K562 (cell line): Measurements from ENCODE around the gene LHX3.

Experiments
- BHLHE40 ChIP-seq: IDR thresholded peaks from 2 replicates; pipeline ENCODE4 v1.6.1; 2011; ENCODE audit warnings: low read length, improper control_type of control experiment
- CBX2 ChIP-seq: fragments of 200-600 bp; sonication (generic); IDR thresholded peaks from one replicate; pipeline ENCODE4 v1.6.1; 2012; ENCODE audit warnings: mild to moderate bottlenecking, low read length, inconsistent platforms; ENCODE audit not compliant: insufficient read depth, poor library complexity, severe bottlenecking
- KAT2B ChIP-seq: IDR thresholded peaks from one replicate; pipeline ENCODE4 v1.6.1; 2012; ENCODE audit warnings: low read depth, mild to moderate bottlenecking, control low read depth, inconsistent platforms, low read length, moderate library complexity
- PCBP1 ChIP-seq: fragments of 200-400 bp; formaldehyde crosslinking; IDR thresholded peaks from 2 replicates; pipeline ENCODE4 v1.6.1; 2018; ENCODE audit warnings: mild to moderate bottlenecking, low read depth, low read length; ENCODE audit not compliant: poor library complexity, severe bottlenecking
- POLR2A ChIP-seq: fragments of 450-650 bp; conservative IDR thresholded peaks from 2 replicates; pipeline ENCODE4 v1.6.1; 2016
- PRPF4 ChIP-seq: fragments of 200-400 bp; formaldehyde crosslinking; IDR thresholded peaks from one replicate; pipeline ENCODE4 v1.6.1; 2017; ENCODE audit warnings: low read length, low read depth, mild to moderate bottlenecking; ENCODE audit not compliant: insufficient read depth, poor library complexity, severe bottlenecking
- SMAD3 ChIP-seq: fragments of 450-650 bp; formaldehyde crosslinking; conservative IDR thresholded peaks from 2 replicates; pipeline ENCODE4 v1.4.0; 2020; ENCODE audit warnings: mild to moderate bottlenecking
- SRF ChIP-seq, 2 experiments: fragments of 250-450, 450-650 bp in 1 of 2; sonication (Bioruptor Pico) in 1 of 2; sonication (generic) in 1 of 2; formaldehyde crosslinking; IDR thresholded peaks; 2 replicates each; pipeline versions ENCODE4 v1.5.0 to v1.5.1; 2020 to 2022; ENCODE audit warnings: mild to moderate bottlenecking in 1 of 2, missing genetic modification reagents in 1 of 2
- TEAD4 ChIP-seq, 2 experiments: sonication (generic) in 1 of 2; formaldehyde crosslinking in 1 of 2; IDR thresholded peaks; 2 replicates each; pipeline versions ENCODE4 v1.6.1 to v1.8.0; 2012 to 2022; ENCODE audit warnings: borderline replicate concordance in 1 of 2, inconsistent platforms in 1 of 2, low read length in 1 of 2, mild to moderate bottlenecking in 1 of 2, missing genetic modification reagents in 1 of 2
- ZNF589 ChIP-seq: fragments of 200-800 bp; sonication (Bioruptor generic); IDR thresholded peaks from 2 replicates; pipeline ENCODE4 v1.6.1; 2016; ENCODE audit warnings: low read depth, missing genetic modification characterization, missing compliant biosample characterization
- TF ChIP-seq, protein P1 (sequence below): sonication (generic); formaldehyde crosslinking; IDR thresholded peaks from 2 replicates; pipeline ENCODE4 v1.8.1; 2022; ENCODE audit warnings: missing genetic modification reagents
- TF ChIP-seq, protein P2 (sequence below), 2 experiments: fragments of 450-650 bp; formaldehyde crosslinking in 1 of 2; IDR thresholded peaks; 2 replicates each; pipeline versions ENCODE4 v1.4.0 to v1.6.1; 2014 to 2020; ENCODE audit warnings: mild to moderate bottlenecking in 2 of 2, borderline replicate concordance in 1 of 2, low read depth in 1 of 2
- TF ChIP-seq, protein P3 (sequence below): sonication (generic); formaldehyde crosslinking; IDR thresholded peaks from 2 replicates; pipeline ENCODE4 v1.8.0; 2022; ENCODE audit warnings: mild to moderate bottlenecking, low read depth, missing genetic modification reagents
- TF ChIP-seq, protein P4 (sequence below): sonication (generic); formaldehyde crosslinking; IDR thresholded peaks from 2 replicates; pipeline ENCODE4 v1.9.0; 2022; ENCODE audit warnings: mild to moderate bottlenecking, missing genetic modification reagents

DNA sequence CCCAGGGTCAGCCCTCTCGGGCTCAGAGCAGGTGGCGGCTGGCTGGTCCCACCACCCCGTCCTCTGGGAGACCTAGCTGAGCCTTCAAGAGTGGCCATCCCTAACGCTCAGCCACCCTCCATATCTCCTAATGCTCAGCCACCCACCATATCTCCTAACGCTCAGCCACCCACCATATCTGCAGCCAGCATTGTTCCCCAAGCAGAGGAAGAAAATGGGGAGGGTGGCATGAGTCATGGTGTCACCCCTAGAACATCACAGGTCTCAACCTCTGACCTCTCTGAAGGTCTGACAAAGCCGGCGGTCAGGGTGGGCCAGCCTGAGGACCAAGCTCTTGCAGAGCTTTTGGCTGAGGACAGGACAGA lies 14.7 kb downstream of the LHX3 start:
- TF ChIP-seq, protein P1, sequence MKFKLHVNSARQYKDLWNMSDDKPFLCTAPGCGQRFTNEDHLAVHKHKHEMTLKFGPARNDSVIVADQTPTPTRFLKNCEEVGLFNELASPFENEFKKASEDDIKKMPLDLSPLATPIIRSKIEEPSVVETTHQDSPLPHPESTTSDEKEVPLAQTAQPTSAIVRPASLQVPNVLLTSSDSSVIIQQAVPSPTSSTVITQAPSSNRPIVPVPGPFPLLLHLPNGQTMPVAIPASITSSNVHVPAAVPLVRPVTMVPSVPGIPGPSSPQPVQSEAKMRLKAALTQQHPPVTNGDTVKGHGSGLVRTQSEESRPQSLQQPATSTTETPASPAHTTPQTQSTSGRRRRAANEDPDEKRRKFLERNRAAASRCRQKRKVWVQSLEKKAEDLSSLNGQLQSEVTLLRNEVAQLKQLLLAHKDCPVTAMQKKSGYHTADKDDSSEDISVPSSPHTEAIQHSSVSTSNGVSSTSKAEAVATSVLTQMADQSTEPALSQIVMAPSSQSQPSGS (CRISPR knock-in tag) = no peak
- TF ChIP-seq ZNF589 (CRISPR knock-in tag) (no peak), PCBP1 (no peak), KAT2B (no peak), BHLHE40 (no peak), POLR2A (no peak), TEAD4 (IDR thresholded peaks at IDR 0.05; ENCODE audit: low read length) (peak; percentile 71), TEAD4 (CRISPR knock-in tag; IDR thresholded peaks at IDR 0.05; ENCODE audit: borderline replicate concordance) (no peak), CBX2 (no peak), PRPF4 (no peak), SMAD3 (CRISPR knock-in tag) (no peak), SRF (CRISPR knock-in tag; IDR thresholded peaks at IDR 0.05) (no peak)
- TF ChIP-seq, protein P2, sequence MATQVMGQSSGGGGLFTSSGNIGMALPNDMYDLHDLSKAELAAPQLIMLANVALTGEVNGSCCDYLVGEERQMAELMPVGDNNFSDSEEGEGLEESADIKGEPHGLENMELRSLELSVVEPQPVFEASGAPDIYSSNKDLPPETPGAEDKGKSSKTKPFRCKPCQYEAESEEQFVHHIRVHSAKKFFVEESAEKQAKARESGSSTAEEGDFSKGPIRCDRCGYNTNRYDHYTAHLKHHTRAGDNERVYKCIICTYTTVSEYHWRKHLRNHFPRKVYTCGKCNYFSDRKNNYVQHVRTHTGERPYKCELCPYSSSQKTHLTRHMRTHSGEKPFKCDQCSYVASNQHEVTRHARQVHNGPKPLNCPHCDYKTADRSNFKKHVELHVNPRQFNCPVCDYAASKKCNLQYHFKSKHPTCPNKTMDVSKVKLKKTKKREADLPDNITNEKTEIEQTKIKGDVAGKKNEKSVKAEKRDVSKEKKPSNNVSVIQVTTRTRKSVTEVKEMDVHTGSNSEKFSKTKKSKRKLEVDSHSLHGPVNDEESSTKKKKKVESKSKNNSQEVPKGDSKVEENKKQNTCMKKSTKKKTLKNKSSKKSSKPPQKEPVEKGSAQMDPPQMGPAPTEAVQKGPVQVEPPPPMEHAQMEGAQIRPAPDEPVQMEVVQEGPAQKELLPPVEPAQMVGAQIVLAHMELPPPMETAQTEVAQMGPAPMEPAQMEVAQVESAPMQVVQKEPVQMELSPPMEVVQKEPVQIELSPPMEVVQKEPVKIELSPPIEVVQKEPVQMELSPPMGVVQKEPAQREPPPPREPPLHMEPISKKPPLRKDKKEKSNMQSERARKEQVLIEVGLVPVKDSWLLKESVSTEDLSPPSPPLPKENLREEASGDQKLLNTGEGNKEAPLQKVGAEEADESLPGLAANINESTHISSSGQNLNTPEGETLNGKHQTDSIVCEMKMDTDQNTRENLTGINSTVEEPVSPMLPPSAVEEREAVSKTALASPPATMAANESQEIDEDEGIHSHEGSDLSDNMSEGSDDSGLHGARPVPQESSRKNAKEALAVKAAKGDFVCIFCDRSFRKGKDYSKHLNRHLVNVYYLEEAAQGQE (IDR thresholded peaks at IDR 0.05; ENCODE audit: borderline replicate concordance) = no peak
- TF ChIP-seq, protein P2 (CRISPR knock-in tag; IDR thresholded peaks at IDR 0.05; ENCODE audit: low read depth) = no peak
- TF ChIP-seq, protein P3, sequence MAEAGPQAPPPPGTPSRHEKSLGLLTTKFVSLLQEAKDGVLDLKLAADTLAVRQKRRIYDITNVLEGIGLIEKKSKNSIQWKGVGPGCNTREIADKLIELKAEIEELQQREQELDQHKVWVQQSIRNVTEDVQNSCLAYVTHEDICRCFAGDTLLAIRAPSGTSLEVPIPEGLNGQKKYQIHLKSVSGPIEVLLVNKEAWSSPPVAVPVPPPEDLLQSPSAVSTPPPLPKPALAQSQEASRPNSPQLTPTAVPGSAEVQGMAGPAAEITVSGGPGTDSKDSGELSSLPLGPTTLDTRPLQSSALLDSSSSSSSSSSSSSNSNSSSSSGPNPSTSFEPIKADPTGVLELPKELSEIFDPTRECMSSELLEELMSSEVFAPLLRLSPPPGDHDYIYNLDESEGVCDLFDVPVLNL (CRISPR knock-in tag) = no peak
- TF ChIP-seq, protein P4, sequence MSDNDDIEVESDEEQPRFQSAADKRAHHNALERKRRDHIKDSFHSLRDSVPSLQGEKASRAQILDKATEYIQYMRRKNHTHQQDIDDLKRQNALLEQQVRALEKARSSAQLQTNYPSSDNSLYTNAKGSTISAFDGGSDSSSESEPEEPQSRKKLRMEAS (CRISPR knock-in tag) = no peak
